Neural progenitor cell (in vitro differentiated cells): Measurements from ENCODE around the gene GRM8. TPM values are rescaled to one million over a fixed set of nuclear protein-coding genes. Genes with fewer than 3 reads are reported as not detected.

Source experiments
- DNase-seq: peaks from one replicate; pipeline ENCODE4 v3.0.0-alpha.2; 2016; ENCODE audit warnings: low spot score
- H2AFZ ChIP-seq: fragments of 200-600 bp; sonication (generic); replicated peaks from 2 replicates; pipeline ENCODE4 v1.6.1; 2016; ENCODE audit warnings: antibody characterized with exemption
- H3F3A ChIP-seq: fragments of 200-600 bp; sonication (generic); 2 replicates; pipeline ENCODE4 v1.6.1; 2016; ENCODE audit warnings: antibody characterized with exemption, low read depth
- H3K27ac ChIP-seq: fragments of 200-600 bp; sonication (generic); 2 replicates; pipeline ENCODE4 v1.5.1; 2016; ENCODE audit warnings: mild to moderate bottlenecking
- H3K27me3 ChIP-seq: fragments of 200-600 bp; sonication (generic); 2 replicates; pipeline ENCODE4 v1.6.1; 2016; ENCODE audit warnings: mild to moderate bottlenecking, moderate library complexity
- H3K36me3 ChIP-seq: fragments of 200-600 bp; sonication (generic); 2 replicates; pipeline ENCODE4 v1.5.1; 2016
- H3K4me1 ChIP-seq: fragments of 200-600 bp; sonication (generic); 2 replicates; pipeline ENCODE4 v1.6.1; 2016; ENCODE audit warnings: mixed run types
- H3K4me2 ChIP-seq: fragments of 200-600 bp; sonication (generic); 2 replicates; pipeline ENCODE4 v1.6.1; 2016
- H3K4me3 ChIP-seq: fragments of 200-600 bp; sonication (generic); 2 replicates; pipeline ENCODE4 v1.5.1; 2016
- H3K79me2 ChIP-seq: fragments of 200-600 bp; sonication (generic); 2 replicates; pipeline ENCODE4 v1.6.1; 2016; ENCODE audit warnings: low read depth
- H3K9ac ChIP-seq: fragments of 200-600 bp; sonication (generic); 2 replicates; pipeline ENCODE4 v1.6.1; 2016
- H3K9me3 ChIP-seq: fragments of 200-600 bp; sonication (generic); 2 replicates; pipeline ENCODE4 v1.5.1; 2016; ENCODE audit warnings: low read depth
- H4K20me1 ChIP-seq: fragments of 200-600 bp; sonication (generic); 2 replicates; pipeline ENCODE4 v1.6.1; 2016; ENCODE audit warnings: low read depth
- H3K27ac Mint-ChIP-seq: 3 replicates; pipeline ENCODE4 v1.8.0; 2021; ENCODE audit warnings: mixed read lengths
- H3K27me3 Mint-ChIP-seq: 2 replicates; pipeline ENCODE4 v1.8.0; 2022; ENCODE audit warnings: low read depth, mild to moderate bottlenecking, inconsistent platforms, moderate library complexity, mixed read lengths; ENCODE audit not compliant: insufficient read depth
- H3K36me3 Mint-ChIP-seq: 3 replicates; pipeline ENCODE4 v1.8.0; 2021; ENCODE audit warnings: mixed read lengths
- H3K4me1 Mint-ChIP-seq: 3 replicates; pipeline ENCODE4 v1.8.0; 2021; ENCODE audit warnings: mixed read lengths
- H3K4me3 Mint-ChIP-seq: 3 replicates; pipeline ENCODE4 v1.8.0; 2021; ENCODE audit warnings: mild to moderate bottlenecking, moderate library complexity, mixed read lengths
- H3K9me3 Mint-ChIP-seq: 3 replicates; pipeline ENCODE4 v1.8.0; 2020; ENCODE audit warnings: mixed read lengths
- EZH2 ChIP-seq: fragments of 200-600 bp; sonication (generic); IDR thresholded peaks from 2 replicates; pipeline ENCODE4 v1.6.1; 2017; ENCODE audit warnings: antibody characterized with exemption, mild to moderate bottlenecking, moderate library complexity
- EZH2phosphoT487 ChIP-seq: fragments of 200-600 bp; sonication (generic); IDR thresholded peaks from 2 replicates; pipeline ENCODE4 v1.6.1; 2017; ENCODE audit warnings: antibody characterized with exemption
- total RNA-seq: library from RNA; depleted of rRNA; stranded (reverse); fragments of >200 nt; gene quantifications from 2 replicates; pipeline ENCODE4 v1.2.3, GENCODE V29; 2015; ENCODE audit warnings: low replicate concordance
- TF ChIP-seq, protein P1 (sequence below): fragments of 200-600 bp; sonication (generic); IDR thresholded peaks from 2 replicates; pipeline ENCODE4 v1.5.1; 2017; ENCODE audit warnings: antibody characterized with exemption, mild to moderate bottlenecking

The GRM8 gene
- total RNA-seq, 1 donor from 2014 or later, result 0.62 TPM

DNA sequence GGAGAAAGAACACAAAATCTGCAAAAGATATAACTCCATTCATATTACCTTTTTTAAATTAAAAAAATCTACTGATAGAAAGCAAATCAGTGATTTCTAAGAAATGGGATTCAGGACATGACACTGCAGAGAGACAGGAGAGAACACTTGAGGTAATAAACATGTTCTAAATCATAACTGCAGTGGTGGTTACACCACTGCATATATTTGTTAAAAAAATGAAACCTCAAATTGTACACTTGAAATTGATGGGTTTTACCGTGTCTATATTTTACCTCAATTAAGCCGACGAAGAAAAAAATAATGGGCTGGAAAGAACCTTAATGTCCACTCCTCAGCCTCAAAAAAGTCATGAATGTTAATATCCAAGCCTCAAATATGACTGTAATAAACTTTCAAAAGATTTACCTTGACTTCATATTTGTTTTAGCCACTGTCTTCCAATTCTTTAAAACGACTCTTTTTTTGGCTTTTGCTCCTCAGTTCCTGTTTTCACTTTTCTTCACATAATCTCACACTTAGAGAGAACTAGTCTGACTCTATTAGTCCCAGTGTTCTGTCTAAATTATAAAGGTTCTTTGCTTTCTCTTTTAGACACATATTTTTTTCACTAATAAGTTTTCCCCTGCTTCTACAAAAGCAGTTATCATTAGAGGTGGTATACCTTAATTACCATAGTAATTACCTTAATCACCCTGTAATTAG is 502.4 kb downstream of the GRM8 start:
- no peaks in the 10 kb centered on the region for H3K36me3 ChIP-seq
- DNase-seq, result no peak
- H3K79me2 ChIP-seq, result no peaks in the 10 kb centered on the region
- Mint-ChIP-seq H3K27me3 (no peaks in the 10 kb centered on the region), H3K4me1 (no peaks in the 10 kb centered on the region), H3K4me3 (no peak overlapping the region), H3K9me3 (no peaks in the 10 kb centered on the region), H3K27ac (no peak overlapping the region), H3K36me3 (no peaks in the 10 kb centered on the region)
- H3K9ac ChIP-seq, result no peak overlapping the region
- H2AFZ ChIP-seq, result no peak overlapping the region
- TF ChIP-seq, protein P1, sequence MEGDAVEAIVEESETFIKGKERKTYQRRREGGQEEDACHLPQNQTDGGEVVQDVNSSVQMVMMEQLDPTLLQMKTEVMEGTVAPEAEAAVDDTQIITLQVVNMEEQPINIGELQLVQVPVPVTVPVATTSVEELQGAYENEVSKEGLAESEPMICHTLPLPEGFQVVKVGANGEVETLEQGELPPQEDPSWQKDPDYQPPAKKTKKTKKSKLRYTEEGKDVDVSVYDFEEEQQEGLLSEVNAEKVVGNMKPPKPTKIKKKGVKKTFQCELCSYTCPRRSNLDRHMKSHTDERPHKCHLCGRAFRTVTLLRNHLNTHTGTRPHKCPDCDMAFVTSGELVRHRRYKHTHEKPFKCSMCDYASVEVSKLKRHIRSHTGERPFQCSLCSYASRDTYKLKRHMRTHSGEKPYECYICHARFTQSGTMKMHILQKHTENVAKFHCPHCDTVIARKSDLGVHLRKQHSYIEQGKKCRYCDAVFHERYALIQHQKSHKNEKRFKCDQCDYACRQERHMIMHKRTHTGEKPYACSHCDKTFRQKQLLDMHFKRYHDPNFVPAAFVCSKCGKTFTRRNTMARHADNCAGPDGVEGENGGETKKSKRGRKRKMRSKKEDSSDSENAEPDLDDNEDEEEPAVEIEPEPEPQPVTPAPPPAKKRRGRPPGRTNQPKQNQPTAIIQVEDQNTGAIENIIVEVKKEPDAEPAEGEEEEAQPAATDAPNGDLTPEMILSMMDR, result no peak
- TF ChIP-seq EZH2 (no peak), EZH2phosphoT487 (no peak)
- no peaks in the 10 kb centered on the region for H4K20me1 ChIP-seq
- H3K9me3 ChIP-seq, result no peaks in the 10 kb centered on the region
- H3K4me2 ChIP-seq, result no peak overlapping the region
- no peaks in the 10 kb centered on the region for H3F3A ChIP-seq
- no peak overlapping the region for H3K4me3 ChIP-seq
- H3K4me1 ChIP-seq, result no peaks in the 10 kb centered on the region
- no peak overlapping the region for H3K27ac ChIP-seq
- H3K27me3 ChIP-seq, result no peaks in the 10 kb centered on the region

- Mint-ChIP-seq H3K4me1 (peaks cover 15% of the 10 kb centered on the region), H3K9me3 (no peaks in the 10 kb centered on the region), H3K27ac (no peak overlapping the region), H3K27me3 (no peaks in the 10 kb centered on the region), H3K4me3 (no peak overlapping the region), H3K36me3 (no peaks in the 10 kb centered on the region)
- TF ChIP-seq EZH2phosphoT487 (no peak), EZH2 (no peak)
- TF ChIP-seq, protein P1, result no peak
- Histone ChIP-seq H3K4me3 (no peak overlapping the region), H3K9me3 (peaks cover 4% of the 10 kb centered on the region), H3K79me2 (no peaks in the 10 kb centered on the region), H2AFZ (no peak overlapping the region), H3K9ac (no peak overlapping the region), H3K27me3 (no peaks in the 10 kb centered on the region), H3K27ac (no peak overlapping the region), H3K4me1 (peaks cover 3% of the 10 kb centered on the region), H3K36me3 (peaks cover 4% of the 10 kb centered on the region), H4K20me1 (no peaks in the 10 kb centered on the region), H3K4me2 (no peak overlapping the region), H3F3A (no peaks in the 10 kb centered on the region)
- DNase-seq, result no peak
Measured at GRCh38 chr7:126728967-126729366, 523.8 kb downstream of the GRM8 start.

DNA sequence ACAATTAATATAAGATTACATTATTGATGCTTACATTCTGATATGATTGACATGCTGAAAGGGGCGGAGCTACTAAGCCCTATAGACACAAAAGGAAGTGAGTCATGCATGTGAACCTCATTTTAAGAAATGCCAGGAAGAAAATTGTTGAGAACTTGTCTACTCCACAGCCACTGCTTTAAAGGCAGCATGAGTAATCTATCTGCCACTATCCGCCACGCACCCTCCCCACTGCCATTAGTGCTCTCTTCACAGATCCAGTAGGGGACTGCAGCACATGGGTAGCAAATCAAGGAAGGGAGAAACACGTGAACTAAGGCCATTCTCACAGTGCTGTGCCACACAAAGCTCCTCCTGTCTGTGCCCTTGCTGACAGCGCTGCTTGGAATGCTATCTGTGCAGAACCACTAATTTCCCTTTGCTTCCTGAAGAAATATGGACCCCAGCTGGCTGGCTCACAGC is 524.8 kb downstream of the GRM8 start:
- Mint-ChIP-seq H3K4me1 (peaks cover 22% of the 10 kb centered on the region), H3K27ac (peak overlapping the region; percentile 89), H3K36me3 (no peaks in the 10 kb centered on the region), H3K4me3 (no peak overlapping the region), H3K9me3 (no peaks in the 10 kb centered on the region), H3K27me3 (no peaks in the 10 kb centered on the region)
- Histone ChIP-seq H4K20me1 (no peaks in the 10 kb centered on the region), H3K27me3 (no peaks in the 10 kb centered on the region), H3K36me3 (no peaks in the 10 kb centered on the region), H3K9ac (no peak overlapping the region), H3K9me3 (no peaks in the 10 kb centered on the region), H2AFZ (peak overlapping the region; percentile 24), H3K4me3 (no peak overlapping the region), H3K4me2 (no peak overlapping the region), H3K27ac (no peak overlapping the region), H3K79me2 (no peaks in the 10 kb centered on the region), H3K4me1 (peaks cover 3% of the 10 kb centered on the region), H3F3A (no peaks in the 10 kb centered on the region)
- DNase-seq, result no peak
- TF ChIP-seq EZH2phosphoT487 (no peak), EZH2 (no peak)
- TF ChIP-seq, protein P1, result no peak
